PC-3 (cell line): ENCODE data around the gene YPEL1. TPM values are rescaled to one million over a fixed set of nuclear protein-coding genes. Genes with fewer than 3 reads are reported as not detected.

Experiments
- ATAC-seq: fragments of 200-7000 bp; cut with Tn5 transposase; 2 replicates; pipeline ENCODE4 v1.9.1; 2020; ENCODE audit warnings: mild to moderate bottlenecking, moderate library complexity
- BruUV-seq: library from RNA; stranded (reverse); fragments of 400-500 nt; replicated peaks from 2 replicates; lab custom pipeline; 2021; lab: Mats Ljungman, UMichigan
- CTCF ChIA-PET: fragments of 300-600 bp; sonication (Branson Sonifier 250); formaldehyde crosslinking; loops from one replicate; lab custom pipeline; 2022; ENCODE audit warnings: antibody characterized with exemption; lab: Charles Lee
- POLR2A ChIA-PET: fragments of 300-600 bp; sonication (Branson Sonifier 250); formaldehyde crosslinking; loops from one replicate; lab custom pipeline; 2022; ENCODE audit warnings: antibody characterized with exemption; ENCODE audit not compliant: unreplicated experiment; lab: Charles Lee
- DNase-seq: peaks from one replicate; pipeline ENCODE4 v3.0.0-alpha.2; 2015
- H2AFZ ChIP-seq: fragments of 300-600 bp; sonication (generic); 2 replicates; pipeline ENCODE4 v1.6.0; 2016; ENCODE audit warnings: antibody characterized with exemption, low read length
- H3F3A ChIP-seq: fragments of 300-600 bp; sonication (generic); one replicate; pipeline ENCODE4 v1.6.0; 2017; ENCODE audit warnings: antibody characterized with exemption, low read length, control low read depth, mild to moderate bottlenecking; ENCODE audit not compliant: unreplicated experiment
- H3K27ac ChIP-seq: fragments of 300-600 bp; sonication (generic); 2 replicates; pipeline ENCODE4 v1.5.1; 2016; ENCODE audit warnings: mild to moderate bottlenecking, low read length
- H3K27me3 ChIP-seq: fragments of 300-600 bp; sonication (generic); 2 replicates; pipeline ENCODE4 v1.6.1; 2016; ENCODE audit warnings: low read length, mixed read lengths
- H3K36me3 ChIP-seq: fragments of 300-600 bp; sonication (generic); 2 replicates; pipeline ENCODE4 v1.6.1; 2016; ENCODE audit warnings: low read depth, mixed run types, low read length, mixed read lengths
- H3K4me1 ChIP-seq: fragments of 300-600 bp; sonication (generic); 2 replicates; pipeline ENCODE4 v1.5.1; 2016; ENCODE audit warnings: low read length; ENCODE audit not compliant: insufficient read depth
- H3K4me2 ChIP-seq: fragments of 300-600 bp; sonication (generic); 2 replicates; pipeline ENCODE4 v1.6.0; 2016; ENCODE audit warnings: low read length
- H3K4me3 ChIP-seq: fragments of 300-600 bp; sonication (generic); 2 replicates; pipeline ENCODE4 v1.5.1; 2016; ENCODE audit warnings: mild to moderate bottlenecking, low read length, mixed read lengths
- H3K79me2 ChIP-seq: fragments of 300-600 bp; sonication (generic); 2 replicates; pipeline ENCODE4 v1.6.1; 2017; ENCODE audit warnings: low read length, mixed read lengths
- H3K9ac ChIP-seq: fragments of 300-600 bp; sonication (generic); 2 replicates; pipeline ENCODE4 v1.6.0; 2016; ENCODE audit warnings: mild to moderate bottlenecking, low read length
- H3K9me2 ChIP-seq: fragments of 300-600 bp; sonication (generic); replicated peaks from 2 replicates; pipeline ENCODE4 v1.6.1; 2016; ENCODE audit warnings: mixed run types, low read length, mixed read lengths
- H3K9me3 ChIP-seq: fragments of 300-600 bp; sonication (generic); 2 replicates; pipeline ENCODE4 v1.6.1; 2016; ENCODE audit warnings: low read length, mixed read lengths
- H4K20me1 ChIP-seq: fragments of 300-600 bp; sonication (generic); 2 replicates; pipeline ENCODE4 v1.6.1; 2016; ENCODE audit warnings: low read length, mixed read lengths
- CTCF ChIP-seq: fragments of 300-600 bp; sonication (generic); conservative IDR thresholded peaks from 2 replicates; pipeline ENCODE4 v1.5.1; 2017; ENCODE audit warnings: antibody characterized with exemption, low read depth, mild to moderate bottlenecking, low read length
- EZH2 ChIP-seq: fragments of 300-600 bp; sonication (generic); IDR thresholded peaks from one replicate; pipeline ENCODE4 v1.6.1; 2017; ENCODE audit warnings: antibody characterized with exemption, mild to moderate bottlenecking, low read length; ENCODE audit not compliant: unreplicated experiment
- EZH2phosphoT487 ChIP-seq: fragments of 300-600 bp; sonication (generic); IDR thresholded peaks from 2 replicates; pipeline ENCODE4 v1.6.1; 2018; ENCODE audit warnings: mild to moderate bottlenecking, antibody characterized with exemption, low read length, borderline replicate concordance
- intact Hi-C: fragments of 100-400 bp; cut with micrococcal nuclease; formaldehyde crosslinking; loops from 2 replicates; pipeline ENCODE4 v1.9.0; 2023
- total RNA-seq: library from RNA; depleted of rRNA; stranded (reverse); fragments of >200 nt; gene quantifications from 2 replicates; pipeline ENCODE4 v1.2.3, GENCODE V29; 2014

Gene YPEL1
- total RNA-seq, 1 experiment from 2014 or later = 3.2 TPM

- H4K20me1 ChIP-seq = no peaks in the 10 kb centered on the region
- H3K9me2 ChIP-seq = no peaks in the 10 kb centered on the region
- H3K36me3 ChIP-seq = peaks cover 4% of the 10 kb centered on the region
- no peak overlapping the region for H3K4me3 ChIP-seq
- no peaks in the 10 kb centered on the region for H3F3A ChIP-seq
- CTCF ChIA-PET = no interaction called here
- H3K9ac ChIP-seq = no peak overlapping the region
- no peaks in the 10 kb centered on the region for H3K27me3 ChIP-seq
- no peak for ATAC-seq
- POLR2A ChIA-PET = interaction anchor here (0.7 kb wide), 1 partner anchor 102 kb away, joined by 3 read pairs; no protein-coding TSS in a partner anchor
- TF ChIP-seq EZH2phosphoT487 = no peak
- TF ChIP-seq CTCF = no peak
- no peak for TF ChIP-seq EZH2
- no TSS peak for BruUV-seq
- DNase-seq = no peak
- H3K9me3 ChIP-seq = no peaks in the 10 kb centered on the region
- no peak overlapping the region for H3K4me2 ChIP-seq
- H3K4me1 ChIP-seq = peaks cover 14% of the 10 kb centered on the region
- H3K27ac ChIP-seq = no peak overlapping the region
- H3K79me2 ChIP-seq = no peaks in the 10 kb centered on the region
- no peak overlapping the region for H2AFZ ChIP-seq
- intact Hi-C loops = no loop called here
Measured at GRCh38 chr22:21759646-21760376, 24.2 kb upstream of the YPEL1 start.

DNA sequence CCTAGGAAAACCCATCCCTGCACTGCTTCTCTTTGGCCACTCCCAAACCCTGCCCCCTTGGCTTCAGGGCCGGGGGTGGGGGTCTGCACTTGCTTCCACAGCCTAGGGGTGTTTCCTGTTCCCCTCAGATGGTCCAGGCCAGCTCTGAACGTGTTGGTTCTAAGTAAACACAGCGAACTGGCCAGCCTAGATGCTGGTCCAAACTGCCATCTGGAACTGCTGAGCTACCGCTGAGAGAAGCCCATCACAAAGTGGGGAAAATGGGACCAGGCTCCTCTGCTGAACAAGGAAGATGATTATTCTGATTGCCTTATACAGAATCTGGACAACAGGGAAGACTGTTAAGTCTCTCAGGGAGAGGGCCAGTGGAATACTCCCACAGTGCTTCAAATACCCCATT lies 23.5 kb upstream of the YPEL1 start:
- no peak for TF ChIP-seq EZH2
- no peak for ATAC-seq
- Histone ChIP-seq H3K4me2 (no peak overlapping the region), H3F3A (no peaks in the 10 kb centered on the region), H3K9me3 (no peaks in the 10 kb centered on the region), H3K4me1 (peaks cover 14% of the 10 kb centered on the region), H2AFZ (no peak overlapping the region), H3K27ac (no peak overlapping the region), H3K9me2 (no peaks in the 10 kb centered on the region), H3K36me3 (peaks cover 4% of the 10 kb centered on the region), H4K20me1 (no peaks in the 10 kb centered on the region), H3K4me3 (no peak overlapping the region), H3K27me3 (no peaks in the 10 kb centered on the region), H3K9ac (no peak overlapping the region), H3K79me2 (no peaks in the 10 kb centered on the region)
- no peak for DNase-seq
- BruUV-seq = no TSS peak
- intact Hi-C loops = no loop called here
- ChIA-PET POLR2A (no interaction called here), CTCF (no interaction called here)

DNA sequence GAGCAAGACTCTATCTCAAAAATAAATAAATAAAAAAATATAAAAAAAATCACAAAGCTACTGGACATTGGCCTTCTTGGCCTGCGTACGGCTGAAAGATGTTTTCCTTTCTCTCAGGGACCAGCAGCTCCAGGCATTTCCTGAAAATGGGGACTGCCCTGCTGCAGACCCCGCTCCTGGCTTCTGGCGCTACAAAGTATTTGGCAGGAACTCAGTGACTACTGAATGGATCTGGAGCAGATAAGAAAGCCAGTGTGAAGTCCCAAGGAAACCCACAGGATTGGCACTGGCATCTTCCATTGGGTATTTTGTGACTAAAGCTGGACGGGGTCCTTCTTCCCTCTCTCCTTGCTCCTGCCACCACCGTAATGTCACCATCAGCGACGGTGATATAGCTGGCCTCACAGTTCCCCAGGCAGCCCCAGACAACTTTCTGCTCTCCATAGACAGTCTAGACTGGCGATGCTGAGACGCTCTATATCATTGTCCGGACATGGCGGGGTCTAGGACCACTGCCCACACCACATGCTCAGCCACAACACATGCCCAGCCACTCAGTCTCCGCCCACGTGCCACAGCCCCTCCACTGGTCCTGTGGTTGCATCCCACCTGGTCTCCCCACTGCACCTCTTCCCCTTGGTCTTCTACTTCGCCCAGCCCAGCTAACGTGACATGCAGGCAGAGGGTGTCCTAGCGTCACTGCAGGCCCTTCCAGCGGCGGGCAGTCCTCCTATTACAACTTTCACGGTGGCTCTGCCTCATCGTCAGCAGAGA lies 22.7 kb upstream of the YPEL1 start:
- ATAC-seq (no peak), DNase-seq (no peak)
- Histone ChIP-seq H3K4me2 (no peak overlapping the region), H3K9me3 (no peaks in the 10 kb centered on the region), H3K4me3 (no peak overlapping the region), H3K9ac (no peak overlapping the region), H3K9me2 (no peaks in the 10 kb centered on the region), H3K27ac (no peak overlapping the region), H3F3A (no peaks in the 10 kb centered on the region), H4K20me1 (no peaks in the 10 kb centered on the region), H3K36me3 (peaks cover 4% of the 10 kb centered on the region), H2AFZ (no peak overlapping the region), H3K27me3 (no peaks in the 10 kb centered on the region), H3K4me1 (peaks cover 14% of the 10 kb centered on the region), H3K79me2 (no peaks in the 10 kb centered on the region)
- no TSS peak for BruUV-seq
- ChIA-PET POLR2A (interaction anchor here (0.5 kb wide), 1 partner anchor 80 kb away, joined by 3 read pairs; no protein-coding TSS in a partner anchor), CTCF (no interaction called here)
- intact Hi-C loops = no loop called here
- TF ChIP-seq CTCF (no peak), EZH2 (no peak), EZH2phosphoT487 (no peak)
